Caco-2 (cell line): ENCODE results near the gene CRY2. TPM values are rescaled to one million over a fixed set of nuclear protein-coding genes. Genes with fewer than 3 reads are reported as not detected.

ENCODE experiments used
- BruUV-seq: library from RNA; stranded (reverse); fragments of 400-500 nt; replicated peaks from 2 replicates; lab custom pipeline; 2021; lab: Mats Ljungman, UMichigan
- CTCF ChIA-PET: fragments of 300-600 bp; sonication (Branson Sonifier 250); formaldehyde crosslinking; loops from one replicate; lab custom pipeline; 2022; ENCODE audit warnings: antibody characterized with exemption; lab: Charles Lee
- POLR2A ChIA-PET: fragments of 300-600 bp; sonication (Branson Sonifier 250); formaldehyde crosslinking; loops from one replicate; lab custom pipeline; 2022; ENCODE audit warnings: antibody characterized with exemption; lab: Charles Lee
- DNase-seq, 2 experiments: peaks; one replicate each; pipeline versions ENCODE4 v3.0.0 to v3.0.0-alpha.2; 2020 to 2022
- H3K27me3 ChIP-seq: replicated peaks from 2 replicates; pipeline ENCODE4 v1.6.0; 2011; ENCODE audit warnings: low read length; ENCODE audit not compliant: control insufficient read depth, insufficient read depth
- H3K36me3 ChIP-seq: 2 replicates; pipeline ENCODE4 v1.5.1; 2011; ENCODE audit warnings: low read length; ENCODE audit not compliant: control insufficient read depth, insufficient read depth
- H3K4me1 ChIP-seq: fragments of 250-450 bp; sonication (Bioruptor Pico); 2 replicates; pipeline ENCODE4 v1.5.1; 2020; ENCODE audit warnings: mild to moderate bottlenecking
- H3K4me3 ChIP-seq: 2 replicates; pipeline ENCODE4 v1.5.1; 2011; ENCODE audit warnings: low read depth, mild to moderate bottlenecking, control low read depth, low read length
- H3K9me3 ChIP-seq: fragments of 250-450 bp; sonication (Bioruptor Pico); 2 replicates; pipeline ENCODE4 v1.5.1; 2020; ENCODE audit warnings: mild to moderate bottlenecking, moderate library complexity
- H3K27ac Mint-ChIP-seq: one replicate; pipeline ENCODE4 v1.8.0; 2022; ENCODE audit warnings: mixed read lengths; ENCODE audit not compliant: unreplicated experiment
- H3K27me3 Mint-ChIP-seq: one replicate; pipeline ENCODE4 v1.8.0; 2022; ENCODE audit warnings: mixed read lengths; ENCODE audit not compliant: insufficient read depth, unreplicated experiment
- H3K36me3 Mint-ChIP-seq: one replicate; pipeline ENCODE4 v1.8.0; 2022; ENCODE audit warnings: mild to moderate bottlenecking, mixed read lengths; ENCODE audit not compliant: insufficient read depth, unreplicated experiment
- H3K4me1 Mint-ChIP-seq: one replicate; pipeline ENCODE4 v1.8.0; 2022; ENCODE audit warnings: low read depth, mixed read lengths; ENCODE audit not compliant: unreplicated experiment
- H3K4me3 Mint-ChIP-seq: one replicate; pipeline ENCODE4 v1.8.0; 2022; ENCODE audit warnings: mild to moderate bottlenecking, moderate library complexity, mixed read lengths; ENCODE audit not compliant: unreplicated experiment
- H3K9me3 Mint-ChIP-seq: one replicate; pipeline ENCODE4 v1.8.0; 2022; ENCODE audit warnings: mixed read lengths; ENCODE audit not compliant: unreplicated experiment
- CTCF ChIP-seq, 2 experiments: fragments of 200-600 bp in 1 of 2; IDR thresholded peaks; 1 replicate in 1 of 2; 2 replicates in 1 of 2; pipeline versions ENCODE4 v1.5.1 to v1.8.0; 2011 to 2022; ENCODE audit warnings: antibody characterized with exemption in 1 of 2, control low read depth in 1 of 2, inconsistent platforms in 1 of 2, low read depth in 1 of 2, low read length in 1 of 2, mild to moderate bottlenecking in 1 of 2, moderate library complexity in 1 of 2; ENCODE audit not compliant: insufficient read depth in 1 of 2, severe bottlenecking in 1 of 2, unreplicated experiment in 1 of 2
- intact Hi-C: fragments of 100-400 bp; cut with micrococcal nuclease; formaldehyde crosslinking; loops from one replicate; pipeline ENCODE4 v1.10.0; 2022; ENCODE audit not compliant: unreplicated experiment
- total RNA-seq: library from RNA; stranded (reverse); gene quantifications from 2 replicates; pipeline ENCODE4 v1.2.3, GENCODE V29; 2022

The CRY2 gene
- total RNA-seq, 1 experiment from 2014 or later = 28.5 TPM

- POLR2A ChIA-PET = interaction anchor here (1.1 kb wide), 1 partner anchor 9 kb away, joined by 4 read pairs; the partner anchor contains the start of gene PEX16
- Histone ChIP-seq H3K27me3 (no peaks in the 10 kb centered on the region), H3K4me1 (0 out of 2 replicates have a peak, but pooled peaks cover 4% of the 10 kb centered on the region), H3K36me3 (peaks cover 1% of the 10 kb centered on the region), H3K9me3 (no peaks in the 10 kb centered on the region), H3K4me3 (no peak overlapping the region)
- intact Hi-C loops = no loop called here
- BruUV-seq = no TSS peak
- peaks cover 7% of the 10 kb centered on the region for H3K4me1 Mint-ChIP-seq
- no peak overlapping the region for H3K27ac Mint-ChIP-seq
- DNase-seq = no peak
- no peaks in the 10 kb centered on the region for H3K9me3 Mint-ChIP-seq
- H3K36me3 Mint-ChIP-seq = peaks cover 66% of the 10 kb centered on the region
- TF ChIP-seq CTCF (IDR thresholded peaks at IDR 0.05; ENCODE audit: insufficient read depth in 1 of 2, low read depth in 1 of 2, low read length in 1 of 2, severe bottlenecking in 1 of 2, unreplicated experiment in 1 of 2) = no peak
- H3K4me3 Mint-ChIP-seq = no peak overlapping the region
- CTCF ChIA-PET = no interaction called here
- H3K27me3 Mint-ChIP-seq = no peaks in the 10 kb centered on the region
Measured at GRCh38 chr11:45927332-45927683, 80.0 kb downstream of the CRY2 start.

GRCh38 chr11:45927684-45928413 lies 80.6 kb downstream of the CRY2 start:
- ChIA-PET CTCF (interaction anchor here (0.9 kb wide), 1 partner anchor 89 kb away, joined by 3 read pairs; no protein-coding TSS in a partner anchor), POLR2A (no interaction called here)
- DNase-seq = peak in 1 of 2 experiments; percentile 31
- no peak overlapping the region for H3K4me3 Mint-ChIP-seq
- BruUV-seq = no TSS peak
- Histone ChIP-seq H3K4me1 (0 out of 2 replicates have a peak, but pooled peaks cover 4% of the 10 kb centered on the region), H3K27me3 (no peaks in the 10 kb centered on the region), H3K4me3 (no peak overlapping the region), H3K36me3 (peaks cover 1% of the 10 kb centered on the region), H3K9me3 (no peaks in the 10 kb centered on the region)
- TF ChIP-seq CTCF (IDR thresholded peaks at IDR 0.05; ENCODE audit: insufficient read depth in 1 of 2, low read depth in 1 of 2, low read length in 1 of 2, severe bottlenecking in 1 of 2, unreplicated experiment in 1 of 2) = no peak
- intact Hi-C loops = no loop called here
- peaks cover 7% of the 10 kb centered on the region for H3K4me1 Mint-ChIP-seq
- H3K9me3 Mint-ChIP-seq = no peaks in the 10 kb centered on the region
- H3K27ac Mint-ChIP-seq = peak overlapping the region; percentile 61
- H3K36me3 Mint-ChIP-seq = peaks cover 66% of the 10 kb centered on the region
- no peaks in the 10 kb centered on the region for H3K27me3 Mint-ChIP-seq

- Histone ChIP-seq H3K9me3 (no peaks in the 10 kb centered on the region), H3K4me1 (0 out of 2 replicates have a peak, but pooled peaks cover 4% of the 10 kb centered on the region), H3K4me3 (no peak overlapping the region), H3K27me3 (no peaks in the 10 kb centered on the region), H3K36me3 (peaks cover 1% of the 10 kb centered on the region)
- no TSS peak for BruUV-seq
- Mint-ChIP-seq H3K27ac (peak overlapping the region; percentile 61), H3K4me1 (peaks cover 7% of the 10 kb centered on the region), H3K9me3 (no peaks in the 10 kb centered on the region), H3K4me3 (no peak overlapping the region), H3K27me3 (no peaks in the 10 kb centered on the region), H3K36me3 (peaks cover 61% of the 10 kb centered on the region)
- POLR2A ChIA-PET = no interaction called here
- intact Hi-C loops = no loop called here
- CTCF ChIA-PET = interaction anchor here (0.9 kb wide), 1 partner anchor 88 kb away, joined by 3 read pairs; no protein-coding TSS in a partner anchor
- TF ChIP-seq CTCF (IDR thresholded peaks at IDR 0.05; ENCODE audit: insufficient read depth in 1 of 2, low read depth in 1 of 2, low read length in 1 of 2, severe bottlenecking in 1 of 2, unreplicated experiment in 1 of 2) = no peak
- DNase-seq = peak in 1 of 2 experiments; percentile 74
Measured at GRCh38 chr11:45928535-45929215, 81.4 kb downstream of the CRY2 start.
